Right lobe of liver (tissue), 4 donors: ENCODE data around the gene BBX.

Experiments
- POLR2A ChIP-seq: fragments of 450-650 bp; IDR thresholded peaks from one replicate; pipeline ENCODE4 v1.6.1; 2017; ENCODE audit warnings: antibody characterized with exemption, mild to moderate bottlenecking
- TF ChIP-seq, protein P1 (sequence below), 4 donors: fragments of 200-600 bp in 3 of 4; fragments of 450-650 bp in 1 of 4; IDR thresholded peaks; one replicate each; pipeline versions ENCODE4 v1.5.1 to v1.8.0; 2016 to 2022; ENCODE audit warnings: antibody characterized with exemption in 4 of 4, mild to moderate bottlenecking in 2 of 4
- donor health status: DM: no; HTN: no; CAD: no.
- donor health status: DM: no; HTN: no; CAD: no.
- donor health status: DM: no; HTN: yes; CAD: no.

DNA sequence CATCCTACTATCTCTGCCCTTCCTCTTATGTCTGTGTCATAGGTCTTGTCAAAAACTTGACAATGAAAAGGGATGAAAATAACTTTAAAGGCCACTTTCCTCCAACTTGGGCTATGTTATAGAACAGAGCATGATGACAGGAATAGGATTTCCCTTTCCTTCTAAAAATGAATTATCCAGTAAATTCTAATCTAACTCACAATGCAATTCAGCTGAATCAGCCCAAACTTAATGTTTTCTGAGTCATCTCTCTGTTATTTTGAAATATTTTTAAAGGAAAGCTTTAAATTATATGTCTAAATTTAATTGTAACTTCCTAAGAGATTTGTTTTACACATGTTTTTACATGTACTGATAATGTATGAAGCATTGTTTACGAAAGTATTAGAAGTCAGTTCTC lies 258.5 kb downstream of the BBX start:
- TF ChIP-seq, protein P1, sequence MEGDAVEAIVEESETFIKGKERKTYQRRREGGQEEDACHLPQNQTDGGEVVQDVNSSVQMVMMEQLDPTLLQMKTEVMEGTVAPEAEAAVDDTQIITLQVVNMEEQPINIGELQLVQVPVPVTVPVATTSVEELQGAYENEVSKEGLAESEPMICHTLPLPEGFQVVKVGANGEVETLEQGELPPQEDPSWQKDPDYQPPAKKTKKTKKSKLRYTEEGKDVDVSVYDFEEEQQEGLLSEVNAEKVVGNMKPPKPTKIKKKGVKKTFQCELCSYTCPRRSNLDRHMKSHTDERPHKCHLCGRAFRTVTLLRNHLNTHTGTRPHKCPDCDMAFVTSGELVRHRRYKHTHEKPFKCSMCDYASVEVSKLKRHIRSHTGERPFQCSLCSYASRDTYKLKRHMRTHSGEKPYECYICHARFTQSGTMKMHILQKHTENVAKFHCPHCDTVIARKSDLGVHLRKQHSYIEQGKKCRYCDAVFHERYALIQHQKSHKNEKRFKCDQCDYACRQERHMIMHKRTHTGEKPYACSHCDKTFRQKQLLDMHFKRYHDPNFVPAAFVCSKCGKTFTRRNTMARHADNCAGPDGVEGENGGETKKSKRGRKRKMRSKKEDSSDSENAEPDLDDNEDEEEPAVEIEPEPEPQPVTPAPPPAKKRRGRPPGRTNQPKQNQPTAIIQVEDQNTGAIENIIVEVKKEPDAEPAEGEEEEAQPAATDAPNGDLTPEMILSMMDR (IDR thresholded peaks at IDR 0.05) = no peak
- TF ChIP-seq POLR2A = no peak
